NOMO-1 treated with DMSO at 0.1 percent for 48 hours (cell line): ENCODE results near the gene APBA2.
A peak's percentile ranks its signal among the peaks of the same experiment; 100 is the strongest.
"Not testable (repeated sequence)": the region's sequence is repeated elsewhere in the genome, so short reads cannot be mapped to it uniquely, and the experiment has no call there.

Experiments used
- DNase-seq: peaks from one replicate; lab custom pipeline; 2025; ENCODE audit not compliant: unreplicated experiment; lab: John Stamatoyannopoulos, UW

The APBA2 gene

GRCh38 chr15:28885630-28886430 lies at the start of gene APBA2:
TSS of gene APBA2 (plus strand) at chr15:28885974. CDS start at chr15:29053885, 167,911 bp downstream.
- DNase-seq, result peak; percentile 13

- DNase-seq, result not testable (repeated sequence)
Observed at GRCh38 chr15:28840285-28840684, 45.5 kb upstream of the APBA2 start.

GRCh38 chr15:28842210-28842609 lies 43.6 kb upstream of the APBA2 start:
- DNase-seq, result not testable (repeated sequence)

- DNase-seq, result not testable (repeated sequence)
Observed at GRCh38 chr15:28843520-28843919, 42.3 kb upstream of the APBA2 start.

- DNase-seq, result not testable (repeated sequence)
Observed at GRCh38 chr15:28844147-28844546, 41.6 kb upstream of the APBA2 start.

- DNase-seq, result peak; percentile 39
Observed at GRCh38 chr15:28847247-28847646, 38.5 kb upstream of the APBA2 start.

GRCh38 chr15:28847959-28848358 lies 37.8 kb upstream of the APBA2 start:
- DNase-seq, result not testable (repeated sequence)

GRCh38 chr15:28848521-28848920 lies 37.3 kb upstream of the APBA2 start, which contains the start of gene GOLGA6L7:
TSS of gene GOLGA6L7 (minus strand) at chr15:28848644. CDS start at chr15:28848549, 95 bp downstream.
- not testable (repeated sequence) for DNase-seq

- DNase-seq, result not testable (repeated sequence)
Observed at GRCh38 chr15:28849271-28849670, 36.5 kb upstream of the APBA2 start.

GRCh38 chr15:28849766-28850165 lies 36.0 kb upstream of the APBA2 start:
- not testable (repeated sequence) for DNase-seq

GRCh38 chr15:28853654-28854053 lies 32.1 kb upstream of the APBA2 start:
- not testable (repeated sequence) for DNase-seq

- not testable (repeated sequence) for DNase-seq
Observed at GRCh38 chr15:28854578-28854977, 31.2 kb upstream of the APBA2 start.

GRCh38 chr15:28861031-28861534 lies 24.7 kb upstream of the APBA2 start:
- DNase-seq, result peak; percentile 71

GRCh38 chr15:28861589-28862293 lies 24.0 kb upstream of the APBA2 start:
- peak; percentile 68 for DNase-seq

- DNase-seq, result peak; percentile 24
Observed at GRCh38 chr15:28868744-28869345, 16.9 kb upstream of the APBA2 start.

GRCh38 chr15:28871168-28871567 lies 14.6 kb upstream of the APBA2 start:
- no peak for DNase-seq

- no peak for DNase-seq
Observed at GRCh38 chr15:28873006-28873405, 12.8 kb upstream of the APBA2 start.

GRCh38 chr15:28873585-28874190 lies 12.1 kb upstream of the APBA2 start:
- no peak for DNase-seq

GRCh38 chr15:28875461-28876000 lies 10.2 kb upstream of the APBA2 start:
- DNase-seq, result no peak

- DNase-seq, result no peak
Observed at GRCh38 chr15:28876131-28876844, 9.5 kb upstream of the APBA2 start.
